DMS114 treated with DMSO at 0.1 percent for 48 hours (cell line): ENCODE measurements around the gene EIF2B1.
A peak's percentile ranks its signal among the peaks of the same experiment; 100 is the strongest.
"Not testable (repeated sequence)": the region's sequence is repeated elsewhere in the genome, so short reads cannot be mapped to it uniquely, and the experiment has no call there.

ENCODE experiments used
- DNase-seq: peaks from one replicate; lab custom pipeline; 2025; ENCODE audit not compliant: unreplicated experiment; lab: John Stamatoyannopoulos, UW

Gene EIF2B1

GRCh38 chr12:123621101-123621500, 12.4 kb downstream of the EIF2B1 start:
- DNase-seq, result no peak

GRCh38 chr12:123617580-123617979, 15.9 kb downstream of the EIF2B1 start:
- DNase-seq, result no peak

GRCh38 chr12:123617144-123617543, 16.3 kb downstream of the EIF2B1 start:
- no peak for DNase-seq

GRCh38 chr12:123614531-123614930, 19.0 kb downstream of the EIF2B1 start:
- no peak for DNase-seq

- no peak for DNase-seq
These were observed 19.4 kb downstream of the EIF2B1 start for GRCh38 chr12:123614110-123614509.

GRCh38 chr12:123608182-123608581, 25.3 kb downstream of the EIF2B1 start:
- no peak for DNase-seq

- no peak for DNase-seq
These were observed 25.7 kb downstream of the EIF2B1 start for GRCh38 chr12:123607756-123608155.

- DNase-seq, result not testable (repeated sequence)
These were observed 30.0 kb downstream of the EIF2B1 start for GRCh38 chr12:123603495-123603894.

GRCh38 chr12:123602651-123603195, 30.8 kb downstream of the EIF2B1 start:
- DNase-seq, result no peak

GRCh38 chr12:123601602-123602489, 31.6 kb downstream of the EIF2B1 start, which contains the start of gene DDX55:
DDX55 (plus strand) TSS chr12:123602099; CDS start chr12:123602149, 50 bp downstream.
- DNase-seq, result peak; percentile 69

- no peak for DNase-seq
These were observed 33.8 kb downstream of the EIF2B1 start for GRCh38 chr12:123599721-123600120.

- DNase-seq, result no peak
These were observed 34.2 kb downstream of the EIF2B1 start for GRCh38 chr12:123599310-123599709.

- no peak for DNase-seq
These were observed 35.0 kb downstream of the EIF2B1 start for GRCh38 chr12:123598522-123598921.

- no peak for DNase-seq
These were observed 36.4 kb downstream of the EIF2B1 start for GRCh38 chr12:123597100-123597499.

GRCh38 chr12:123595729-123596128, 37.8 kb downstream of the EIF2B1 start:
- DNase-seq, result no peak

- no peak for DNase-seq
These were observed 41.6 kb downstream of the EIF2B1 start for GRCh38 chr12:123591702-123592481.

GRCh38 chr12:123580772-123581171, 52.7 kb downstream of the EIF2B1 start:
- DNase-seq, result no peak

GRCh38 chr12:123578829-123579228, 54.7 kb downstream of the EIF2B1 start:
- DNase-seq, result not testable (repeated sequence)

GRCh38 chr12:123578243-123578642, 55.2 kb downstream of the EIF2B1 start:
- no peak for DNase-seq

GRCh38 chr12:123576611-123577010, 56.9 kb downstream of the EIF2B1 start:
- DNase-seq, result no peak

- DNase-seq, result no peak
These were observed 59.6 kb downstream of the EIF2B1 start for GRCh38 chr12:123573870-123574269.

- no peak for DNase-seq
These were observed 61.1 kb downstream of the EIF2B1 start for GRCh38 chr12:123572391-123572790.
